ENCODE data around the gene TRPC4AP.

DNA sequence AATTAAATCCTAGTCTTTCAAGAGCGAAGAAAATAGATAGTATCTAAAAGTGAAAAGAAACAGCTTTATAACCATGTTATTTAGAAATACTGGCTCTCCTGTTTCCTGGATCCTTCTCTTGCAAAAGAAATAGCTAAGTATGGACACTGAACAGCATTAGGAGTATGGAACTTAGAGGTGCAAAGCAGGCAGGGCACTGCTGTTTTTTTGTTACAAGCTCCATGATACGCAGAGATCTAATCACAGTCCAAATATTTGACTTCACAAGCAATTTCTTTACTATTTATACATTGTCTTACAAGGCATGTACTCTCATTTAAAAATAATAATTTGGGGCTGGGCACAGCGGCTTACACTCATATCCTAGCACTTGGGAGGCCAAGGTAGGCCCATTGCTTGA, 7.6 kb downstream of the TRPC4AP start:
- TF ChIP-seq, protein P1, sequence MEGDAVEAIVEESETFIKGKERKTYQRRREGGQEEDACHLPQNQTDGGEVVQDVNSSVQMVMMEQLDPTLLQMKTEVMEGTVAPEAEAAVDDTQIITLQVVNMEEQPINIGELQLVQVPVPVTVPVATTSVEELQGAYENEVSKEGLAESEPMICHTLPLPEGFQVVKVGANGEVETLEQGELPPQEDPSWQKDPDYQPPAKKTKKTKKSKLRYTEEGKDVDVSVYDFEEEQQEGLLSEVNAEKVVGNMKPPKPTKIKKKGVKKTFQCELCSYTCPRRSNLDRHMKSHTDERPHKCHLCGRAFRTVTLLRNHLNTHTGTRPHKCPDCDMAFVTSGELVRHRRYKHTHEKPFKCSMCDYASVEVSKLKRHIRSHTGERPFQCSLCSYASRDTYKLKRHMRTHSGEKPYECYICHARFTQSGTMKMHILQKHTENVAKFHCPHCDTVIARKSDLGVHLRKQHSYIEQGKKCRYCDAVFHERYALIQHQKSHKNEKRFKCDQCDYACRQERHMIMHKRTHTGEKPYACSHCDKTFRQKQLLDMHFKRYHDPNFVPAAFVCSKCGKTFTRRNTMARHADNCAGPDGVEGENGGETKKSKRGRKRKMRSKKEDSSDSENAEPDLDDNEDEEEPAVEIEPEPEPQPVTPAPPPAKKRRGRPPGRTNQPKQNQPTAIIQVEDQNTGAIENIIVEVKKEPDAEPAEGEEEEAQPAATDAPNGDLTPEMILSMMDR (IDR thresholded peaks at IDR 0.05 in 4 of 5, conservative IDR thresholded peaks at IDR 0.05 in 1 of 5): no peak
- TF ChIP-seq POLR2A (IDR thresholded peaks at IDR 0.05): no peak

Measured in gastrocnemius medialis (tissue), 4 donors.